Mesenchymal stem cell (in vitro differentiated cells and primary cell): ENCODE data around the gene PLA2G2F.

ENCODE experiments used
- DNase-seq: peaks from one replicate; pipeline ENCODE4 v3.0.0-alpha.2; 2013
- H2AFZ ChIP-seq: one replicate; pipeline ENCODE4 v1.6.1; 2013; ENCODE audit warnings: low read depth, mild to moderate bottlenecking, control low read depth, inconsistent platforms, low read length, moderate library complexity
- H2AK5ac ChIP-seq: 2 replicates; pipeline ENCODE4 v1.6.1; 2013; ENCODE audit warnings: low read length, moderate library complexity, mild to moderate bottlenecking, inconsistent platforms; ENCODE audit not compliant: severe bottlenecking
- H2BK120ac ChIP-seq: one replicate; pipeline ENCODE4 v1.6.1; 2013; ENCODE audit warnings: low read depth, mild to moderate bottlenecking, inconsistent platforms, low read length, moderate library complexity
- H2BK12ac ChIP-seq, 2 experiments: one replicate each; pipeline ENCODE4 v1.6.1; 2013; ENCODE audit warnings: inconsistent platforms in 2 of 2, low read length in 2 of 2, mild to moderate bottlenecking in 2 of 2, moderate library complexity in 2 of 2, control low read depth in 1 of 2
- H2BK15ac ChIP-seq: one replicate; pipeline ENCODE4 v1.6.1; 2013; ENCODE audit warnings: mild to moderate bottlenecking, low read depth, inconsistent platforms; ENCODE audit not compliant: poor library complexity, severe bottlenecking
- H2BK5ac ChIP-seq: 2 replicates; pipeline ENCODE4 v1.6.1; 2013; ENCODE audit warnings: low read depth, mild to moderate bottlenecking, low read length, control low read depth, inconsistent platforms; ENCODE audit not compliant: poor library complexity, severe bottlenecking
- H3K14ac ChIP-seq, 2 experiments: one replicate each; pipeline ENCODE4 v1.6.1; 2013; ENCODE audit warnings: inconsistent platforms in 2 of 2, low read length in 2 of 2, control low read depth in 1 of 2, mild to moderate bottlenecking in 1 of 2, moderate library complexity in 1 of 2
- H3K18ac ChIP-seq, 2 experiments: one replicate each; pipeline ENCODE4 v1.6.1; 2013; ENCODE audit warnings: inconsistent platforms in 2 of 2, low read length in 2 of 2, control low read depth in 1 of 2, low read depth in 1 of 2, mild to moderate bottlenecking in 1 of 2
- H3K23ac ChIP-seq, 2 experiments: one replicate each; pipeline ENCODE4 v1.6.1; 2013; ENCODE audit warnings: inconsistent platforms in 2 of 2, low read length in 2 of 2, mild to moderate bottlenecking in 2 of 2, moderate library complexity in 2 of 2, control low read depth in 1 of 2
- H3K27ac ChIP-seq: 2 replicates; pipeline ENCODE4 v1.5.1; 2013; ENCODE audit warnings: mild to moderate bottlenecking, moderate library complexity, low read length, control low read depth, inconsistent platforms; ENCODE audit not compliant: poor library complexity, severe bottlenecking
- H3K27me3 ChIP-seq, 2 experiments: 2 replicates each; pipeline versions ENCODE4 v1.6.1 to v1.7.0; 2013; ENCODE audit warnings: low read length in 2 of 2, mild to moderate bottlenecking in 2 of 2, moderate library complexity in 2 of 2, control low read depth in 1 of 2, inconsistent platforms in 1 of 2; ENCODE audit not compliant: control insufficient read depth in 1 of 2, insufficient read depth in 1 of 2
- H3K36me3 ChIP-seq, 2 experiments: 2 replicates each; pipeline versions ENCODE4 v1.6.1 to v1.7.0; 2013; ENCODE audit warnings: low read length in 2 of 2, control low read depth in 1 of 2, inconsistent platforms in 1 of 2, low read depth in 1 of 2, mild to moderate bottlenecking in 1 of 2; ENCODE audit not compliant: insufficient read depth in 2 of 2, control insufficient read depth in 1 of 2
- H3K4ac ChIP-seq, 2 experiments: one replicate each; pipeline ENCODE4 v1.6.1; 2013; ENCODE audit warnings: inconsistent platforms in 2 of 2, low read length in 2 of 2, mild to moderate bottlenecking in 2 of 2, moderate library complexity in 2 of 2, control low read depth in 1 of 2, low read depth in 1 of 2
- H3K4me1 ChIP-seq: 2 replicates; pipeline ENCODE4 v1.6.1; 2013; ENCODE audit warnings: low read depth, low read length, control low read depth; ENCODE audit not compliant: control insufficient read depth, insufficient read depth
- H3K4me2 ChIP-seq: 2 replicates; pipeline ENCODE4 v1.6.1; 2013; ENCODE audit warnings: low read length, mild to moderate bottlenecking, inconsistent platforms; ENCODE audit not compliant: poor library complexity, severe bottlenecking
- H3K4me3 ChIP-seq, 2 experiments: 2 replicates each; pipeline versions ENCODE4 v1.5.1 to v1.7.0; 2013; ENCODE audit warnings: low read length in 2 of 2, mild to moderate bottlenecking in 2 of 2, control low read depth in 1 of 2, low read depth in 1 of 2; ENCODE audit not compliant: insufficient read depth in 1 of 2
- H3K79me1 ChIP-seq: replicated peaks from 2 replicates; pipeline ENCODE4 v1.6.1; 2013; ENCODE audit warnings: mild to moderate bottlenecking, control low read depth, low read length, inconsistent platforms; ENCODE audit not compliant: poor library complexity, severe bottlenecking
- H3K9ac ChIP-seq: 2 replicates; pipeline ENCODE4 v1.7.0; 2013; ENCODE audit warnings: mild to moderate bottlenecking, low read length, moderate library complexity
- H3K9me3 ChIP-seq: 2 replicates; pipeline ENCODE4 v1.7.0; 2013; ENCODE audit warnings: mild to moderate bottlenecking, low read length; ENCODE audit not compliant: control insufficient read depth
- H4K8ac ChIP-seq: one replicate; pipeline ENCODE4 v1.6.1; 2013; ENCODE audit warnings: inconsistent platforms, mild to moderate bottlenecking, low read length, moderate library complexity
- H4K91ac ChIP-seq: one replicate; pipeline ENCODE4 v1.6.1; 2013; ENCODE audit warnings: mild to moderate bottlenecking, low read length, inconsistent platforms
- WGBS: methylation state at CpG from one replicate; pipeline ENCODE4 v1.1.7; 2013; ENCODE audit warnings: mixed read lengths; 5-methylcytosine and 5-hydroxymethylcytosine counted together

Gene PLA2G2F

DNA sequence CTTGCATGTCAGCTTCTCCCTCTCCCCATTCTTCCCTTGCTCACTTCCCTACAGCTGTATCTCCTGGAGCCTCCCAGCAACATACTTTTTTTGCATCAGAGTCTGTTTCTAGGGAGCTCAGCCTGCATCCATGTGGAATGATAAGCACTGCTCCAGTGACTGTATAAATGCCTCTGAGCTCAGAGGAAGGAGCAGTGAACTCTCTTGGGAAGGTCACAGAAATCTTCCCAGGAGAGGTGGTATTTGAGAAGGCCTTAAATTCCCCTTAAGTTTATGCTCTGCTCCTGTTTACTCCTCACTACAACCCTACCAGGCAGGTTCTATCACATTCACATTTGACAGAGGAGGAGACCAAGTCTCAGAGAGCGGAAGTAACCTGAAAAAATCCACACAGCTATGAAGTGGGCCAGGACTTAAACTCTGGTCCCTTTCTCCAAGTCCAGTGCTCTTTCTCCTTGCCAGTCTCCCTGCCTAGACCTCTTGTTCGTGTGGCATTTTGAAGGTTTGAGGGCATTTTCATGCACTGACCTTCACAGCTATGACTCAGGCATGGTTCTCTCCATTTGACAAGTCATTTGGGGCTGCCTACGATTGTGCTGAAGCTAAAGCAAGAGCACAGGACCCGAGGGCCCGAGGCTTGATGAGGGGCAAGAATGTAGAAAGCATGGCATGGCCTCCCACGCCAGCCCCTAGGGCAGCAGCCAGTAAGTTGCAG is 41.2 kb downstream of the PLA2G2F start:
- Histone ChIP-seq H2BK15ac (no peak overlapping the region), H3K4me3 (no peak overlapping the region), H3K18ac (no peak overlapping the region), H3K23ac (no peak overlapping the region), H3K27ac (no peak overlapping the region), H4K91ac (no peak overlapping the region), H3K14ac (no peak overlapping the region), H3K79me1 (no peaks in the 10 kb centered on the region), H3K4me2 (no peak overlapping the region), H3K27me3 (peaks cover 24 to 85% of the 10 kb centered on the region in 2 experiments), H3K4me1 (no peaks in the 10 kb centered on the region), H3K36me3 (no peaks in the 10 kb centered on the region), H2BK12ac (no peak overlapping the region), H3K9me3 (peaks cover 3% of the 10 kb centered on the region), H3K9ac (no peak overlapping the region), H2BK120ac (no peak overlapping the region), H2AK5ac (no peak overlapping the region), H2AFZ (no peak overlapping the region), H3K4ac (no peak overlapping the region), H4K8ac (no peak overlapping the region), H2BK5ac (no peak overlapping the region)
- no peak for DNase-seq
- 73% methylated on average over 6 of the region's 6 CpGs for WGBS

DNA sequence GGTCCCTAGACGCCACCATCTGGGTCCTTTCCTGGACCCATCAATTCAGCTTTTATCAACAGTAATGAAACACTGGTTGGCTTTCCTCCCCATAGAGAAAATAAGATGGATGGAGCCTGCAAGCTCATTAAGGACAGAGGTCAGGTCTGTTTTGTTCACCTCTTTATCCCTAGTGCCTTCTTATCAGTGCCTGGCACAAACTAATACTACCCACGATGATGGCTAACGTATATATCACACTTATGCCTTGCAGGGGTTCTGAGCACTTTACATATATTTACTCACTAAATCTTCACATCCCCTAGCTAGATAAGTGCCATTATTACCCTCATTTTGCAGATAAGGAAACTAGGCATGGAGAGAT is 41.7 kb downstream of the PLA2G2F start:
- WGBS: 95% methylated on average over 2 of the region's 3 CpGs
- H3K9ac ChIP-seq: no peak overlapping the region
- no peak overlapping the region for H3K18ac ChIP-seq
- no peaks in the 10 kb centered on the region for H3K36me3 ChIP-seq
- H3K14ac ChIP-seq: no peak overlapping the region
- no peak for DNase-seq
- H3K79me1 ChIP-seq: no peaks in the 10 kb centered on the region
- H2BK5ac ChIP-seq: no peak overlapping the region
- H3K4me2 ChIP-seq: no peak overlapping the region
- no peak overlapping the region for H2AFZ ChIP-seq
- no peak overlapping the region for H2BK120ac ChIP-seq
- H2BK12ac ChIP-seq: no peak overlapping the region
- no peak overlapping the region for H4K91ac ChIP-seq
- no peak overlapping the region for H3K4ac ChIP-seq
- no peak overlapping the region for H2BK15ac ChIP-seq
- no peak overlapping the region for H3K27ac ChIP-seq
- H3K4me3 ChIP-seq: no peak overlapping the region
- H2AK5ac ChIP-seq: no peak overlapping the region
- peaks cover under 1% of the 10 kb centered on the region for H3K4me1 ChIP-seq
- H3K27me3 ChIP-seq: peaks cover 29 to 90% of the 10 kb centered on the region in 2 experiments
- H3K23ac ChIP-seq: no peak overlapping the region
- no peak overlapping the region for H4K8ac ChIP-seq
- peaks cover 3% of the 10 kb centered on the region for H3K9me3 ChIP-seq

DNA sequence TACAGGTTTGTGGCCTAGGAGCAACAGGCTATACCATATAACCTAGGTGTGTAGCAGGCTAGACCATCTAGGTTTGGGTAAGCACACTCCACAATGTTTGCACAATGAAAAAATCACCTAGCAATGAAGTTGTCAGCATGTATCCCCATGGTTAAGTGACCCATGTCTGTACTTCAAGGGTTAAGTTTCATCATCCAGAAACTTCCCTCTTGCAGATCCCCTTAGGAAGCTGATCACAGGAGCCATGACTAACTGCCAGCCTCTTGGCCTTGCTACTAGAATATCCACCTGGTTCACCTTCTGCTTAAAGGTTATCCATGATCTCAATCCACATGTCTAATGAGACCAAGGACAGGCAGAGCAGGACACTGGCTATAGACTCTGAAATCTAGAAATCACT is 43.3 kb downstream of the PLA2G2F start:
- Histone ChIP-seq H2BK15ac (no peak overlapping the region), H3K9ac (no peak overlapping the region), H2BK12ac (no peak overlapping the region), H3K4me3 (no peak overlapping the region), H3K4ac (no peak overlapping the region), H3K18ac (no peak overlapping the region), H2BK120ac (no peak overlapping the region), H3K27me3 (peaks cover 45 to 94% of the 10 kb centered on the region in 2 experiments), H2BK5ac (no peak overlapping the region), H3K14ac (no peak overlapping the region), H3K36me3 (no peaks in the 10 kb centered on the region), H3K9me3 (peaks cover 3% of the 10 kb centered on the region), H2AK5ac (no peak overlapping the region), H3K4me1 (peaks cover 4% of the 10 kb centered on the region), H3K27ac (no peak overlapping the region), H4K8ac (no peak overlapping the region), H2AFZ (no peak overlapping the region), H4K91ac (no peak overlapping the region), H3K79me1 (no peaks in the 10 kb centered on the region), H3K4me2 (no peak overlapping the region), H3K23ac (no peak overlapping the region)
- DNase-seq: no peak

DNA sequence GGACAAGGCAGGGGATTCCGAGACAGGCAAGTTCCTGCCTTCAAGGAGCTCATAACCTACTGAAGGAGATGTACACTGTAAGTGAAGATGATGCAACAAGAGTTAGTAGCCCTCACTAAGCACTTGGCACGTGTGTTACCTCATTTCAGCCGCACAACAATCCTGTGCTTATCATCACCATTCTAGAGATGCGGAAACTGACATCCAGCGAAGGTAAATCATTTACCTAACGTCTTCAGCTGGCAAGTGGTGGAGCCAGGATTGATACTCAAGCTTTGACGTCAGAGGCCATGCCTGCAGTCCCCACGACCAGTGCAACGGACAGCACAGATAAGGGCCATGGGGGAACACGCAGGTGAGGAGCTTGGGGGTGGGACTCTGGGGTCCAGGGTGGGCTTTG is 43.9 kb downstream of the PLA2G2F start:
- H3K9ac ChIP-seq: no peak overlapping the region
- H3K27ac ChIP-seq: no peak overlapping the region
- H2AK5ac ChIP-seq: no peak overlapping the region
- no peak overlapping the region for H3K4ac ChIP-seq
- H2AFZ ChIP-seq: no peak overlapping the region
- H3K36me3 ChIP-seq: no peaks in the 10 kb centered on the region
- H3K4me2 ChIP-seq: no peak overlapping the region
- 86% methylated on average over 9 of the region's 10 CpGs for WGBS
- H4K8ac ChIP-seq: no peak overlapping the region
- no peaks in the 10 kb centered on the region for H3K79me1 ChIP-seq
- no peak overlapping the region for H3K14ac ChIP-seq
- H2BK120ac ChIP-seq: no peak overlapping the region
- no peak overlapping the region for H2BK15ac ChIP-seq
- H3K27me3 ChIP-seq: peaks cover 51 to 94% of the 10 kb centered on the region in 2 experiments
- no peak overlapping the region for H3K18ac ChIP-seq
- no peak overlapping the region for H2BK5ac ChIP-seq
- H4K91ac ChIP-seq: no peak overlapping the region
- no peak overlapping the region for H3K23ac ChIP-seq
- no peak for DNase-seq
- H3K4me3 ChIP-seq: no peak overlapping the region
- peaks cover 4% of the 10 kb centered on the region for H3K4me1 ChIP-seq
- peaks cover 3% of the 10 kb centered on the region for H3K9me3 ChIP-seq
- no peak overlapping the region for H2BK12ac ChIP-seq
